K562 (cell line): ENCODE data around the gene LST1. TPM values are rescaled to one million over a fixed set of nuclear protein-coding genes. Genes with fewer than 3 reads are reported as not detected.
A peak's percentile ranks its signal among the peaks of the same experiment; 100 is the strongest.
"Not testable (repeated sequence)": the region's sequence is repeated elsewhere in the genome, so short reads cannot be mapped to it uniquely, and the experiment has no call there.

Experiments used
- ATAC-seq: fragments of 200-7000 bp; cut with Tn5 transposase; 3 replicates; pipeline ENCODE4 v1.9.1; 2020; ENCODE audit warnings: moderate library complexity
- BruUV-seq: library from RNA; stranded (reverse); fragments of 400-500 nt; replicated peaks from 2 replicates; lab custom pipeline; 2021; lab: Mats Ljungman, UMichigan
- CTCF ChIA-PET: fragments of 300-600 bp; formaldehyde crosslinking; extraction: SDS; loops from one replicate; lab custom pipeline; 2021; ENCODE audit warnings: low intra/inter-chr PET ratio; lab: Yijun Ruan, JAX
- POLR2A ChIA-PET: fragments of 300-600, 350-650 bp; sonication (Branson Sonifier 250); formaldehyde crosslinking; extraction: SDS; loops from one replicate; lab custom pipeline; 2021; ENCODE audit warnings: antibody characterized with exemption, inconsistent platforms; lab: Yijun Ruan, JAX
- DNase-seq, 4 experiments: peaks; one replicate each; pipeline versions ENCODE4 v3.0.0 to v3.0.0-alpha.2; 2011 to 2018; ENCODE audit warnings: low spot score in 3 of 4, mixed read lengths in 3 of 4; ENCODE audit errors: extremely low read depth in 1 of 4
- FAIRE-seq: peaks from 2 replicates; lab custom pipeline; 2011; peaks lifted over from hg19 to GRCh38; lab: Jason Lieb, UNC
- H2AFZ ChIP-seq: 2 replicates; pipeline ENCODE4 v1.6.0; 2011; ENCODE audit warnings: low read depth, low read length, control low read depth, inconsistent platforms
- H3K27ac ChIP-seq: fragments of 200-600 bp; 3 replicates; pipeline ENCODE4 v1.8.0; 2011; ENCODE audit warnings: low read depth, mild to moderate bottlenecking, control low read depth, inconsistent platforms, low read length, moderate library complexity, mixed read lengths; ENCODE audit errors: extremely low read depth
- H3K27me3 ChIP-seq, 2 experiments: fragments of 300-600 bp in 1 of 2; 2 replicates in 1 of 2; 3 replicates in 1 of 2; pipeline versions ENCODE4 v1.6.0 to v1.8.0; 2011; ENCODE audit warnings: inconsistent platforms in 2 of 2, low read length in 2 of 2, mild to moderate bottlenecking in 1 of 2, mixed read lengths in 1 of 2, moderate library complexity in 1 of 2; ENCODE audit not compliant: control insufficient read depth in 2 of 2, insufficient read depth in 2 of 2
- H3K36me3 ChIP-seq: fragments of 300-600 bp; 3 replicates; pipeline ENCODE4 v1.8.0; 2011; ENCODE audit warnings: mild to moderate bottlenecking, low read length, inconsistent platforms; ENCODE audit not compliant: control insufficient read depth, insufficient read depth
- H3K4me1 ChIP-seq, 2 experiments: fragments of 200-600 bp in 1 of 2; replicated peaks in 1 of 2; 2 replicates in 1 of 2; 3 replicates in 1 of 2; pipeline versions ENCODE4 v1.5.1 to v1.8.0; 2011; ENCODE audit warnings: inconsistent platforms in 2 of 2, low read length in 2 of 2, mild to moderate bottlenecking in 1 of 2, mixed read lengths in 1 of 2, moderate library complexity in 1 of 2; ENCODE audit not compliant: control insufficient read depth in 2 of 2, insufficient read depth in 2 of 2
- H3K4me2 ChIP-seq: 2 replicates; pipeline ENCODE4 v1.6.1; 2011; ENCODE audit warnings: low read length, control low read depth, inconsistent platforms, mixed read lengths; ENCODE audit not compliant: insufficient read depth
- H3K4me3 ChIP-seq: fragments of 200-600 bp; sonication (generic), shearing (Covaris generic); 2 replicates; pipeline ENCODE4 v1.5.1; 2016; ENCODE audit warnings: control low read depth, inconsistent platforms
- H3K79me2 ChIP-seq: fragments of 200-600 bp; 3 replicates; pipeline ENCODE4 v1.8.0; 2011; ENCODE audit warnings: low read length, inconsistent platforms; ENCODE audit not compliant: control insufficient read depth, insufficient read depth
- H3K9ac ChIP-seq, 2 experiments: 2 replicates each; pipeline versions ENCODE4 v1.6.0 to v1.6.1; 2011; ENCODE audit warnings: low read depth in 2 of 2, low read length in 2 of 2, control low read depth in 1 of 2, inconsistent platforms in 1 of 2, mild to moderate bottlenecking in 1 of 2, mixed read lengths in 1 of 2; ENCODE audit not compliant: insufficient read depth in 1 of 2
- H3K9me1 ChIP-seq: one replicate; pipeline ENCODE4 v1.6.0; 2011; ENCODE audit warnings: inconsistent platforms, mild to moderate bottlenecking, low read length, moderate library complexity; ENCODE audit not compliant: control insufficient read depth, insufficient read depth
- H3K9me3 ChIP-seq: replicated peaks from 2 replicates; pipeline ENCODE4 v1.5.1; 2011; ENCODE audit warnings: low read depth, low read length, inconsistent platforms; ENCODE audit not compliant: control insufficient read depth, insufficient read depth
- H4K20me1 ChIP-seq: replicated peaks from 2 replicates; pipeline ENCODE4 v1.6.1; 2011; ENCODE audit warnings: low read length, inconsistent platforms, mixed read lengths; ENCODE audit not compliant: control insufficient read depth, insufficient read depth
- XRCC5 ChIP-seq: fragments of 200-400 bp; formaldehyde crosslinking; IDR thresholded peaks from 2 replicates; pipeline ENCODE4 v1.6.1; 2017; ENCODE audit warnings: low read depth, mild to moderate bottlenecking, low read length
- ZNF121 ChIP-seq: sonication (generic); formaldehyde crosslinking; conservative IDR thresholded peaks from 2 replicates; pipeline ENCODE4 v1.8.0; 2022; ENCODE audit warnings: missing genetic modification reagents
- WGBS: fragments of 100-300 bp; shearing (Covaris generic); methylation state at CpG from one replicate; pipeline ENCODE4 v1.1.6; 2016; ENCODE audit warnings: low coverage, mixed read lengths; ENCODE audit not compliant: insufficient coverage; ENCODE audit errors: missing lambda C conversion rate; 5-methylcytosine and 5-hydroxymethylcytosine counted together
- in situ Hi-C: fragments of 300-500 bp; cut with MboI; formaldehyde crosslinking; loops from 4 replicates; pipeline ENCODE4 v1.15.0; 2018; ENCODE audit warnings: inconsistent platforms, mixed read lengths
- intact Hi-C: fragments of 100-400 bp; cut with micrococcal nuclease; formaldehyde crosslinking; loops from 2 replicates; pipeline ENCODE4 v1.14.2; 2022
- polyA plus RNA-seq, 8 experiments: library from polyadenylated mRNA; depleted of rRNA in 4 of 8; stranded (reverse) in 5 of 8; unstranded in 3 of 8; fragments of >200 nt; fragmentation: Nextera tagmentation in 2 of 8; fragmentation: Illumina TruSeq in 1 of 8; extraction: Ambion mirVana in 2 of 8; extraction: Trizol in 1 of 8; gene quantifications; 2 replicates each; pipeline versions ENCODE4 v1.2.1 to v1.2.3, GENCODE V29; 2011 to 2014; ENCODE audit warnings: inconsistent platforms in 1 of 8, missing spikeins in 1 of 8
- total RNA-seq, 7 experiments: library from RNA; depleted of rRNA in 6 of 7; stranded (reverse); fragments of >200 nt in 6 of 7; fragmentation: Illumina TruSeq in 2 of 7; extraction: Trizol in 2 of 7; gene quantifications; 2 replicates each; pipeline versions ENCODE4 v1.2.1 to v1.2.3, GENCODE V29; 2011 to 2021; ENCODE audit warnings: low replicate concordance in 1 of 7
- TF ChIP-seq, protein P1 (sequence below): fragments of 250-450 bp; sonication (Bioruptor Pico); IDR thresholded peaks from 2 replicates; pipeline ENCODE4 v1.8.0; 2021; ENCODE audit warnings: moderate library complexity, mild to moderate bottlenecking, inconsistent platforms

The LST1 gene
- total and polyA plus RNA-seq, 9 of the 15 experiments (the other 6 are each of a cell fraction or from before 2014, with no cell fraction given): 0.82 to 7.8 (median 1.7) TPM

DNA sequence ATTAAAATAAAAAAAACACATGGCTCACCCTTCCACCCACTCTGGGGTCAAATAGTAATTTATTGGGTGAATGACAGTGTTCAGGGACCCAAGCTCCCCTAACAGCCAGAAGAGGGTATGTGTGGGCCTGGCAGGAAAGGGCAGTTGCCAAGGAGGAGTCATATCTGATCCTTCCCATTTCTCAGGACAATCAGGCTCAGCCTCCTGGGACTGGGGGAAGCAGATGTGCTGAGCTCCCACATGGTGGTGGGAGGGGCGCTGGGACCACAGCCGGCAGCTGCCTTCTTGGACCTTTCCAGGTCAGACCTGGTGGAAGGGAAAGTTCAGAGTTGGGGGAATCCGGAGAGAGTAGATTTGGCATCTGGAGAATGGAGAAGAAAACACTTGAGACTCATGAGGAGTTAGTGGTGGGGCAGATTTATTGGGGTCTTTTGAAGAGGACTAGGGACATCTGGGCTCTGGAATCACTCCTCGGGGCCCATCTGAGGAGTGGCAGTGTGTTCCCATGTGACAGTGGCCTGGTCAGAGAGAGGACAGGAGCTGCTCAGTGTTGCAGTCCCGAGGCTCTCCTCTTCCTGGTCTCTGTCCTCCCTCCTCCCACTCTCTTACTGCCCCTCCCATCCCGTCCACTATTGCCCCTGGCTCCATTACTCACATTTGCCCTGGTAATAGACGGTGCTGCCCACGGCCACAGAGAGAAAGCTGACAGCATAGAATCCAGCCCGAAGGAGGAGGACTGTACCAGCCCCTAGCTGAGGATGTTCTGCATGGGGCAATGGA, 3.0 kb downstream of the LST1 start (continued):
- TF ChIP-seq, protein P1, sequence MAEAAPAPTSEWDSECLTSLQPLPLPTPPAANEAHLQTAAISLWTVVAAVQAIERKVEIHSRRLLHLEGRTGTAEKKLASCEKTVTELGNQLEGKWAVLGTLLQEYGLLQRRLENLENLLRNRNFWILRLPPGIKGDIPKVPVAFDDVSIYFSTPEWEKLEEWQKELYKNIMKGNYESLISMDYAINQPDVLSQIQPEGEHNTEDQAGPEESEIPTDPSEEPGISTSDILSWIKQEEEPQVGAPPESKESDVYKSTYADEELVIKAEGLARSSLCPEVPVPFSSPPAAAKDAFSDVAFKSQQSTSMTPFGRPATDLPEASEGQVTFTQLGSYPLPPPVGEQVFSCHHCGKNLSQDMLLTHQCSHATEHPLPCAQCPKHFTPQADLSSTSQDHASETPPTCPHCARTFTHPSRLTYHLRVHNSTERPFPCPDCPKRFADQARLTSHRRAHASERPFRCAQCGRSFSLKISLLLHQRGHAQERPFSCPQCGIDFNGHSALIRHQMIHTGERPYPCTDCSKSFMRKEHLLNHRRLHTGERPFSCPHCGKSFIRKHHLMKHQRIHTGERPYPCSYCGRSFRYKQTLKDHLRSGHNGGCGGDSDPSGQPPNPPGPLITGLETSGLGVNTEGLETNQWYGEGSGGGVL: no peak
- 0 out of 2 replicates have a peak, but pooled peaks have one; percentile 9 for TF ChIP-seq XRCC5

DNA sequence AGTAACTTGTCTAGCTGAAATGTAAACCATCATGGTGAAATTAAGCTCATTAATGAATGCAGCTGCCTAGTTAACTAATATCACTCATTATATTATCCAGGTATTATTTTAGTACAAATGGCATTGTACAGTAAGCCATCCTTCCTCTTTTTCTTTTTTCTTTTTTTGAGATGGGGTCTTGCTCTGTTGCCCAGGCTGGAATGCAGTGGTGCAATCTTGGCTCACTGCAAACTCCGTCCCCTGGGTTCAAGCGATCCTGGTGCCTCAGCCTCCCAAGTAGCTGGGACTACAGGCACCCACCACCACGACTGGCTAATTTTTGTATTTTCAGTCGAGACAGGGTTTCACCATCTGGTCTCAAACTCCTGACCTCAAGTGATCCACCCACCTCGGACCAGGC, 4.6 kb downstream of the LST1 start:
- POLR2A ChIA-PET: interaction anchor here (2.4 kb wide), 1 partner anchor 49 kb away, joined by 8 read pairs; the partner anchor contains the start of gene DDX39B
- H3K4me3 ChIP-seq, H3K27me3 ChIP-seq, DNase-seq, intact Hi-C loops, H3K27ac ChIP-seq, in situ Hi-C loops, H3K9me1 ChIP-seq, H3K79me2 ChIP-seq, H4K20me1 ChIP-seq, H3K4me2 ChIP-seq, BruUV-seq, FAIRE-seq, ATAC-seq, H3K9ac ChIP-seq, H2AFZ ChIP-seq, H3K9me3 ChIP-seq, CTCF ChIA-PET, H3K36me3 ChIP-seq: not testable (repeated sequence)
- TF ChIP-seq ZNF121: peak; percentile 90
- WGBS: 53% methylated on average over 5 of the region's 5 CpGs
- peaks cover 28 to 45% of the 10 kb centered on the region in 2 experiments for H3K4me1 ChIP-seq
